CD4-positive, alpha-beta T cell treated with Interleukin-15 for 1 hour (primary cell): ENCODE data around the gene WFDC10B.
"Not testable (repeated sequence)": the region's sequence is repeated elsewhere in the genome, so short reads cannot be mapped to it uniquely, and the experiment has no call there.

Source experiments
- DNase-seq: peaks from one replicate; pipeline ENCODE4 v3.0.0-alpha.2; 2020

WFDC10B gene

GRCh38 chr20:45646875-45647274, 57.9 kb downstream of the WFDC10B start:
- no peak for DNase-seq

GRCh38 chr20:45645869-45646268, 59.0 kb downstream of the WFDC10B start:
- not testable (repeated sequence) for DNase-seq

GRCh38 chr20:45641076-45641475, 63.7 kb downstream of the WFDC10B start:
- DNase-seq: not testable (repeated sequence)

GRCh38 chr20:45639687-45640086, 65.1 kb downstream of the WFDC10B start:
- DNase-seq: no peak

- no peak for DNase-seq
Observed at GRCh38 chr20:45636513-45636912, 68.3 kb downstream of the WFDC10B start.
